Spleen (tissue), 11 donors: ENCODE results near the gene HDAC9. TPM values are rescaled to one million over a fixed set of nuclear protein-coding genes. Genes with fewer than 3 reads are reported as not detected.
A peak's percentile ranks its signal among the peaks of the same experiment; 100 is the strongest.

ENCODE experiments used
- DNase-seq: peaks from one replicate; pipeline ENCODE4 v3.0.0-alpha.2; 2020
- H3K27ac ChIP-seq, 8 donors: fragments of 200-600 bp; sonication (generic) in 7 of 8; 1 replicate in 4 of 8; 2 replicates in 4 of 8; pipeline versions ENCODE4 v1.5.0 to v1.8.0; 2016 to 2021; ENCODE audit warnings: inconsistent platforms in 4 of 8, mild to moderate bottlenecking in 4 of 8, moderate library complexity in 1 of 8
- H3K27me3 ChIP-seq, 7 donors: fragments of 200-600 bp; sonication (generic) in 6 of 7; replicated peaks in 1 of 7; 1 replicate in 4 of 7; 2 replicates in 3 of 7; pipeline versions ENCODE4 v1.5.0 to v1.8.0; 2016 to 2021; ENCODE audit warnings: inconsistent platforms in 3 of 7, mild to moderate bottlenecking in 1 of 7
- H3K36me3 ChIP-seq, 6 donors: fragments of 200-600 bp; sonication (generic) in 5 of 6; 1 replicate in 4 of 6; 2 replicates in 2 of 6; pipeline versions ENCODE4 v1.5.0 to v1.8.0; 2016 to 2021; ENCODE audit warnings: inconsistent platforms in 2 of 6
- H3K4me1 ChIP-seq, 6 donors: fragments of 200-600 bp; sonication (generic) in 5 of 6; 1 replicate in 3 of 6; 2 replicates in 3 of 6; pipeline versions ENCODE4 v1.5.0 to v1.8.0; 2016 to 2021; ENCODE audit warnings: inconsistent platforms in 3 of 6
- H3K4me3 ChIP-seq, 8 donors: fragments of 200-600 bp; sonication (generic) in 7 of 8; 1 replicate in 4 of 8; 2 replicates in 4 of 8; pipeline versions ENCODE4 v1.5.0 to v1.8.0; 2016 to 2021; ENCODE audit warnings: inconsistent platforms in 4 of 8, mild to moderate bottlenecking in 4 of 8, moderate library complexity in 2 of 8
- H3K9me3 ChIP-seq, 8 donors: fragments of 200-600 bp; sonication (generic) in 7 of 8; 1 replicate in 4 of 8; 2 replicates in 4 of 8; pipeline versions ENCODE4 v1.5.0 to v1.8.0; 2016 to 2021; ENCODE audit warnings: inconsistent platforms in 4 of 8
- CTCF ChIP-seq, 11 experiments: fragments of 200-600 bp in 7 of 11; fragments of 450-650 bp in 4 of 11; sonication (generic) in 4 of 11; IDR thresholded peaks in 8 of 11; conservative IDR thresholded peaks in 3 of 11; 1 replicate in 7 of 11; 2 replicates in 4 of 11; pipeline versions ENCODE4 v1.4.0 to v1.8.0; 2016 to 2021; ENCODE audit warnings: antibody characterized with exemption in 11 of 11, inconsistent platforms in 4 of 11, mild to moderate bottlenecking in 1 of 11
- POLR2A ChIP-seq, 3 donors: fragments of 450-650 bp; IDR thresholded peaks; one replicate each; pipeline ENCODE4 v1.5.1; 2017; ENCODE audit warnings: antibody characterized with exemption in 3 of 3, mild to moderate bottlenecking in 1 of 3
- POLR2AphosphoS5 ChIP-seq, 3 donors: sonication (generic); formaldehyde crosslinking; IDR thresholded peaks; one replicate each; pipeline ENCODE4 v1.5.1; 2017; ENCODE audit warnings: antibody characterized with exemption in 3 of 3
- WGBS, 5 donors: extraction: QIAGEN DNeasy Blood & Tissue Kit in 3 of 5; methylation state at CpG; one replicate each; pipeline versions ENCODE4 v1.1.5 to v1.1.7; 2013 to 2018; 5-methylcytosine and 5-hydroxymethylcytosine counted together
- intact Hi-C: fragments of 100-400 bp; cut with DNase I; formaldehyde crosslinking; loops from one replicate; pipeline ENCODE4 v1.15.0; 2023; ENCODE audit warnings: low total_unique reads
- polyA plus RNA-seq, 3 donors: library from polyadenylated mRNA; stranded (reverse); fragments of 200-250 nt; gene quantifications; one replicate each; pipeline ENCODE4 v1.2.1, GENCODE V29; 2013
- total RNA-seq, 7 donors: library from RNA; depleted of rRNA in 3 of 7; stranded (reverse); fragments of >200 nt in 3 of 7; fragmentation: NEBNext Ultra II Directional in 4 of 7; extraction: Animal tissue kit (Norgen Biotek cat#: 25700) in 4 of 7; gene quantifications; one replicate each; pipeline versions ENCODE4 v1.1.0 to v1.2.1, GENCODE V29; 2016 to 2021
- donor health status: healthy with polysubstance abuse.
- donor health status: DM: no; HTN: no; CAD: no; lungs with moderate emphysema.
- donor health status: DM: no; HTN: no; CAD: no.
- donor health status: Bipolar disorder and iron deficiency.
- donor health status: healthy.
- donor health status: DM: no; HTN: no; CAD: no.
- donor health status: DM: yes; HTN: yes; CAD: no.

HDAC9 gene
- total and polyA plus RNA-seq, 10 donors = 15.9 to 100 (median 66.1) TPM

- Histone ChIP-seq H3K27me3 (no peaks in the 10 kb centered on the region), H3K36me3 (no peaks in the 10 kb centered on the region), H3K4me1 (peaks cover 0 to 43% (median 2%) of the 10 kb centered on the region in 6 donors), H3K27ac (no peak overlapping the region), H3K9me3 (no peaks in the 10 kb centered on the region), H3K4me3 (no peak overlapping the region)
- DNase-seq = no peak
- TF ChIP-seq POLR2A (IDR thresholded peaks at IDR 0.05) (no peak), POLR2AphosphoS5 (IDR thresholded peaks at IDR 0.05) (no peak)
- WGBS, 5 donors = 67 to 82% (median 73%) methylated on average over 1 of the region's 1 CpG
- intact Hi-C loops = no loop called here
Measured at GRCh38 chr7:18536486-18536885, 40.9 kb downstream of the HDAC9 start.

- Histone ChIP-seq H3K4me3 (no peak overlapping the region), H3K27me3 (no peaks in the 10 kb centered on the region), H3K27ac (no peak overlapping the region), H3K9me3 (no peaks in the 10 kb centered on the region), H3K4me1 (peaks cover 0 to 30% (median 0%) of the 10 kb centered on the region in 6 donors), H3K36me3 (no peaks in the 10 kb centered on the region)
- TF ChIP-seq CTCF (IDR thresholded peaks at IDR 0.05 in 8 of 11, conservative IDR thresholded peaks at IDR 0.05 in 3 of 11) (no peak), POLR2A (IDR thresholded peaks at IDR 0.05) (no peak)
- DNase-seq = no peak
- intact Hi-C loops = no loop called here
Measured at GRCh38 chr7:18538554-18539250, 43.2 kb downstream of the HDAC9 start.

- TF ChIP-seq POLR2A (IDR thresholded peaks at IDR 0.05) (no peak), POLR2AphosphoS5 (IDR thresholded peaks at IDR 0.05) (no peak), CTCF (IDR thresholded peaks at IDR 0.05 in 8 of 11, conservative IDR thresholded peaks at IDR 0.05 in 3 of 11) (no peak)
- no peak for DNase-seq
- intact Hi-C loops = no loop called here
- WGBS, 5 donors = 85 to 95% (median 92%) methylated on average over 1 of the region's 1 CpG
- Histone ChIP-seq H3K36me3 (peaks cover 0 to 6% (median 0%) of the 10 kb centered on the region in 6 donors), H3K4me1 (peaks cover 0 to 17% (median 0%) of the 10 kb centered on the region in 6 donors), H3K27me3 (no peaks in the 10 kb centered on the region), H3K27ac (no peak overlapping the region), H3K9me3 (no peaks in the 10 kb centered on the region), H3K4me3 (no peak overlapping the region)
Measured at GRCh38 chr7:18540396-18540795, 44.8 kb downstream of the HDAC9 start.

GRCh38 chr7:18541181-18541870 is 45.8 kb downstream of the HDAC9 start:
- H3K27ac ChIP-seq = peak overlapping the region in 1 of 8 donors; percentile 17
- peaks cover 0 to 6% (median 0%) of the 10 kb centered on the region in 6 donors for H3K36me3 ChIP-seq
- peaks cover 0 to 17% (median 0%) of the 10 kb centered on the region in 6 donors for H3K4me1 ChIP-seq
- H3K9me3 ChIP-seq = no peaks in the 10 kb centered on the region
- TF ChIP-seq CTCF (IDR thresholded peaks at IDR 0.05 in 8 of 11, conservative IDR thresholded peaks at IDR 0.05 in 3 of 11) (no peak), POLR2AphosphoS5 (IDR thresholded peaks at IDR 0.05) (no peak), POLR2A (IDR thresholded peaks at IDR 0.05) (no peak)
- H3K27me3 ChIP-seq = no peaks in the 10 kb centered on the region
- WGBS, 5 donors = 52 to 78% (median 61%) methylated on average over 4 of the region's 4 CpGs
- intact Hi-C loops = no loop called here
- no peak overlapping the region for H3K4me3 ChIP-seq
- no peak for DNase-seq
